ENCODE measurements around the gene OR4E1.
"Not testable (repeated sequence)": the region's sequence is repeated elsewhere in the genome, so short reads cannot be mapped to it uniquely, and the experiment has no call there.

Gene OR4E1, protein sequence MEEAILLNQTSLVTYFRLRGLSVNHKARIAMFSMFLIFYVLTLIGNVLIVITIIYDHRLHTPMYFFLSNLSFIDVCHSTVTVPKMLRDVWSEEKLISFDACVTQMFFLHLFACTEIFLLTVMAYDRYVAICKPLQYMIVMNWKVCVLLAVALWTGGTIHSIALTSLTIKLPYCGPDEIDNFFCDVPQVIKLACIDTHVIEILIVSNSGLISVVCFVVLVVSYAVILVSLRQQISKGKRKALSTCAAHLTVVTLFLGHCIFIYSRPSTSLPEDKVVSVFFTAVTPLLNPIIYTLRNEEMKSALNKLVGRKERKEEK

GRCh38 chr14:21673718-21674117 lies at the start of gene OR4E1:
TSS of gene OR4E1 (minus strand) at chr14:21673818. CDS start at chr14:21670935, 2,883 bp downstream.
- no peak for DNase-seq

DNA sequence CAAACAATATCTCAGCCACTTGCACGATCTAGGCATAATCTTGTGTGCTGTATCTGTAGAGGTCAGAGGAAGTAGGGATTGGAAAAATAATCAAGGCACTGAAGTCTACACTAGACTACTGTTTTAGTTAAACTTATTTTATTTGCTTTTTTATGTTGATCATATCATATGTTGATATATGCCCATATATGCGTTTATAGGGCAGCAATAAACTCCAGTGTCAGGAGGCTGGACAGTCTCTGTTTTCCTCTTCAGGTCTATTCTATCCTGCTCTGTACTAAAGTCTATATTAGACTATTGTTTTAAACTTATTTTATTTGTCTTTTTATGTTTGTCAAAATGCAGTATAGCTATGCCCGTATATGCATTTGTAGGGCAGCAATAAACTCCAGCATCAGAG lies 47.9 kb upstream of the OR4E1 start:
- DNase-seq, result no peak

- DNase-seq, result no peak
These were observed 46.2 kb upstream of the OR4E1 start for GRCh38 chr14:21719841-21720240.

DNA sequence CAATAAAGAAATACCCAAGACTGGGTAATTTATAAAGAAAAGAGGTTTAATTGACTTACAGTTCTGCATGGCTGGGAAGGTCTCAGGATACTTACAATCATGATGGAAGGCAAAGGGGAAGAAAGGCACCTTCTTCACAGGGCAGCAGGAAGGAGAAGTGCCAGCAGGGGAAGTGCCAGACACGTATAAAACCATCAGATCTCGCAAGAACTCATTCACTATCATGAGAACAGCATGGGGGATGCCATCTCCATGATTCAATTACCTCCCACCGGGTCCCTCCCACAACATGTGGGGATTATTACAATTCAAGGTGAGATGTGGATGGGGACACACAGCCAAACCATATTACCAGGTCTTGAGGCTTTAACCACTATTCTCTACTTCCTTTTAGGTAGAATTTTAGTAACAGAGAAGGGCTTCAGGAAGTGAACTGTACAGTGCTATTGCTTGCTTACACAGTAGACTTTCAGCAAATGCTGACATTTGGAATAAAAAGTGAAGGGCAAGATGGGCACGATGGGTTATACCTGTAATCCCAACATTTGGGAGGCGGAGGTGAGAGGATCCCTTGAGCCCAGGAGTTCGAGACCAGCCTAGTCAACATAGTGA lies 40.8 kb upstream of the OR4E1 start:
- DNase-seq, result no peak

DNA sequence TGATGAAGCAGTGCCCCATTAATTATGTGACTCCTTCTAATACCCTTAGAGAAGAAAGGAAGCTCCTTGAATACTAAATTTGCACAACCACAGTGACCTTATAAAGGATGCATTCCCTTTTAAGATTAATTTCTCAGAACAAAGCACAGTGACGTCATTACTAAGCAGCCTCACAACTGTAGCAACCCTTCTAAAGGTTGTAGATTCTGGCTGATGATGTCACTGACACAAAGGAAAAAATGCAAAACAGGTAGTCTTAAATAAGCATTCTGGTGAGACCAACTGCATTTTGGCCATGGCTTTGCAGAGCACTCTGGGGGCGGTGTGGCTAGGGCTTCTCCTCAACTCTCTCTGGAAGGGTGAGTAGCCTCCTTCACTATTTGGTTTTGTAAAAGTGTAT lies 38.4 kb upstream of the OR4E1 start:
- no peak for DNase-seq

DNA sequence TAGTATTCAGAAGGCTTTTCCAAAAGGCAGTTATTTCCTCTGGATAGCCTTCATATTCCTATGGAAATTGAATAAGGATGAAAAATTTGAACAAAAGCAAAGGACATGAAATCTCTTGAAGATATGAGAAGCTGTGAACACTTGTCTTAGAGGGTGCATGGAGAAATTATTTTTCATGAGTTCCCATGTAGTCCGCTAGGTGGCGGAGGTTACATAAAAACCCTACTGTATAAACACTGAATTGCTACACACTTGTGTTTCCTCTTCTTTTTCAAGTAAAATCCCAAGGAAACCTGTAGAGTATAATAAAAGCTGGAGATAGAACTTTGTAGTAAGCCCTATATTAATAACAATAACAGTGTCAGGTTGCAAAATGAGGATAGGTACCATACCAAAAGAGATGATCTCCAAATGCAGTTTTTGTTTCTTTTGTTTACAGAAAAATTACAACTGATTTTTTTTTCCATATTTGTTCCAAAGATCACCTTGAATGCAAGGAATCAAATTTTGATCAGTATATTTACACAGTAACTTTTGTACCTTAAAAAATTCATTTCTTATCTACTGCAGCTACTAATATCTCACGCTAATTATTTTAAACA lies 37.8 kb upstream of the OR4E1 start:
- DNase-seq, result peak; percentile 26

GRCh38 chr14:21704338-21704737 lies 30.7 kb upstream of the OR4E1 start:
- no peak for DNase-seq

- no peak for DNase-seq
These were observed 30.0 kb upstream of the OR4E1 start for GRCh38 chr14:21703357-21704326.

DNA sequence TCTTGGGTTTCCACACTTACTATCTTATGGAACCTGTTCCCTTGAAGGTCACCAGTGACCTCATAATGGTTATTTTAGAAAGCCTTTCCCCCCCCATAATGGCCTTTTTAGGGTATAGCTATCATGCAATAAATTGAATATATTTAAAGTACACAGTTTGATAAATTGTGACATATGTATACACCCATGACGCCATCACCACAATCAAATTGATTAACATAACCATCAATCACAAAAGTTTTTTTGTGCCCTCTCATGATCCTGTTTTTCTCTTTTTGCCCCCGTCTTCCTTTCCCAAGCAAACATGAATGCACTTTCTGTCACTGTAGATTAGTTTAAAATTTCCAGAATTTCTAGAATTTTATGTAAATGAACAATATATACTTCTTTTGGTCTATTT lies 28.7 kb upstream of the OR4E1 start:
- no peak for DNase-seq

- DNase-seq, result no peak
These were observed 25.9 kb upstream of the OR4E1 start for GRCh38 chr14:21699551-21699950.

- DNase-seq, result not testable (repeated sequence)
These were observed 24.9 kb upstream of the OR4E1 start for GRCh38 chr14:21698538-21698937.

DNA sequence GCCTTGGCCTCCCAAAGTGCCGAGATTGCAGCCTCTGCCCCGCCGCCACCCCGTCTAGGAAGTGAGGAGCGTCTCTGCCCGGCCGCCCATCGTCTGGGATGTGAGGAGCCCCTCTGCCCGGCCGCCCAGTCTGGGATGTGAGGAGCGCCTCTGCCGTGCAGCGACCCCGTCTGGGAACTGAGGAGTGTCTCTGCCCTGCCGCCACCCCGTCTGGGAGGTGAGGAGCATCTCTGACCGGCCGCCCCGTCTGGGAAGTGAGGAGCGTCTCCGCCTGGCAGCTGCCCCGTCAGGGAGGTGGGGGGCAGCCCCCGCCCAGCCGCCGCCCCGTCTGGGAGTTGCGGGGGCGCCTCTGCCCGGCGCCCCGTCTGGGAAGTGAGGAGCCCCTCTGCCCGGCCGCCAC lies 24.0 kb upstream of the OR4E1 start:
- DNase-seq, result not testable (repeated sequence)

- no peak for DNase-seq
These were observed 20.8 kb upstream of the OR4E1 start for GRCh38 chr14:21694425-21694824.

GRCh38 chr14:21686468-21686867 lies 12.8 kb upstream of the OR4E1 start:
- DNase-seq, result no peak

GRCh38 chr14:21680072-21680471 lies 6.5 kb upstream of the OR4E1 start:
- DNase-seq, result no peak

GRCh38 chr14:21675566-21675965 lies 1.9 kb upstream of the OR4E1 start:
- DNase-seq, result no peak

DNA sequence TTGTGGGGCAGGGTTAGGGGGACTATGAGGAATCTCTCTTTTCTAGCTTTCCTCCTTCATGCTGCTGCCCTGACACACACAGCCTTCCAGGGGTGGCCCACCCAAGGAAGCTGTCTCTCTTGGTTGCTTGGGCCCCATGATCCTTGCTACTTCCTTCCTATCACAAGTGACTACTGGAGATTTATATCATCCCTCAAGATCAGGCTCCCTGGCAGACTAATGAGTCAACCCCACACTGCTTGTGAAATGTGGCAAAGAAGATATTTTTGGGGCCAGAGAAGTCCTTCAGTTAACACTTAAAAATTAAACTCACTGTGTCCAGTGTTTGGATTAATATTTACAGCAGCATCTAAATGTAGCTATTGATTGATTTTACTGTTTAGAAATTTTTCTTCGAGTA lies 1.5 kb downstream of the OR4E1 start:
- DNase-seq, result no peak

DNA sequence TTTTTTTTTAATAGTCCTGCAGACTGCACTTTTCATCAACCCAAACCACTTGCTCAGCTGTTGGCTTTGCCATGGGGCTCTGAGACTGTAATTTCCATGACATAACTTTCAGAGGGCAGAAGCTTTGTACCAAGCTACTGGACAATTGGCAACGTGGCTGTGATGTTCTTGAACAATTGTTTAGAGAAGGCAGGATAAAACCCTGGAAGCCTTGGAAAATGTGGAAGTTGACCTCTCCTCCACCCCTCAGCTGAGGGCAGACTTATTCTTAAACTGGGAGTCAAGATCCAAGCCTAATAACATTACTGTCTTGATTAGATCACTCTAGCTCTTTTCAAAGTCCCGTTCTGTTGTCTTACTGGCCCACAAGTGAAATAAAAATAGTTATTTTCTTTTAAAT lies 2.2 kb downstream of the OR4E1 start:
- no peak for DNase-seq

- DNase-seq, result no peak
These were observed 4.3 kb downstream of the OR4E1 start for GRCh38 chr14:21669284-21669683.

- no peak for DNase-seq
These were observed 5.2 kb downstream of the OR4E1 start for GRCh38 chr14:21668377-21668776.

GRCh38 chr14:21656980-21657379 lies 16.6 kb downstream of the OR4E1 start:
- DNase-seq, result no peak

- no peak for DNase-seq
These were observed 19.4 kb downstream of the OR4E1 start for GRCh38 chr14:21654215-21654614.

- DNase-seq, result no peak
These were observed 20.2 kb downstream of the OR4E1 start, which contains the start of gene OR4E2 for GRCh38 chr14:21653331-21653885. TSS of gene OR4E2 (plus strand) at chr14:21653835. CDS start at chr14:21665083, 11,248 bp downstream.
